Keratinocyte (primary cell): ENCODE measurements around the gene TDRD1. TPM values are rescaled to one million over a fixed set of nuclear protein-coding genes. Genes with fewer than 3 reads are reported as not detected.

Experiments
- DNase-seq: peaks from one replicate; pipeline ENCODE4 v3.0.0-alpha.2; 2011; ENCODE audit warnings: low read depth, missing footprints, low spot score
- FAIRE-seq: peaks from 2 replicates; lab custom pipeline; 2011; peaks lifted over from hg19 to GRCh38; lab: Jason Lieb, UNC
- H2AFZ ChIP-seq: 2 replicates; pipeline ENCODE4 v1.6.0; 2012; ENCODE audit warnings: low read length, control low read depth, inconsistent platforms; ENCODE audit not compliant: control insufficient read depth
- H3K27ac ChIP-seq: 2 replicates; pipeline ENCODE4 v1.5.1; 2011; ENCODE audit warnings: low read length; ENCODE audit not compliant: control insufficient read depth, insufficient read depth
- H3K27me3 ChIP-seq: 3 replicates; pipeline ENCODE4 v1.6.0; 2011; ENCODE audit warnings: low read length; ENCODE audit not compliant: control insufficient read depth, insufficient read depth; ENCODE audit errors: extremely low read depth
- H3K36me3 ChIP-seq, 2 experiments: 2 replicates in 1 of 2; 3 replicates in 1 of 2; pipeline ENCODE4 v1.5.1; 2011; ENCODE audit warnings: low read length in 2 of 2, mild to moderate bottlenecking in 1 of 2; ENCODE audit not compliant: control insufficient read depth in 2 of 2, insufficient read depth in 2 of 2; ENCODE audit errors: extremely low read depth in 1 of 2
- H3K4me1 ChIP-seq: 3 replicates; pipeline ENCODE4 v1.5.1; 2011; ENCODE audit warnings: low read length; ENCODE audit not compliant: control insufficient read depth, insufficient read depth; ENCODE audit errors: extremely low read depth
- H3K4me2 ChIP-seq: 3 replicates; pipeline ENCODE4 v1.6.0; 2011; ENCODE audit warnings: low read depth, low read length; ENCODE audit not compliant: control insufficient read depth, insufficient read depth; ENCODE audit errors: extremely low read depth
- H3K4me3 ChIP-seq, 3 experiments: fragments of 200-600 bp in 1 of 3; sonication (generic) in 1 of 3; 2 replicates in 2 of 3; 3 replicates in 1 of 3; pipeline ENCODE4 v1.5.1; 2011 to 2016; ENCODE audit warnings: low read length in 3 of 3, mild to moderate bottlenecking in 3 of 3, control low read depth in 2 of 3, inconsistent platforms in 1 of 3, low read depth in 1 of 3, mixed read lengths in 1 of 3, mixed run types in 1 of 3, moderate library complexity in 1 of 3; ENCODE audit not compliant: control insufficient read depth in 2 of 3, insufficient read depth in 2 of 3; ENCODE audit errors: extremely low read depth in 1 of 3
- H3K79me2 ChIP-seq: 2 replicates; pipeline ENCODE4 v1.6.0; 2012; ENCODE audit warnings: low read length; ENCODE audit not compliant: control insufficient read depth, insufficient read depth
- H3K9ac ChIP-seq: 3 replicates; pipeline ENCODE4 v1.6.0; 2011; ENCODE audit warnings: low read length; ENCODE audit not compliant: control insufficient read depth, insufficient read depth; ENCODE audit errors: extremely low read depth
- H3K9me1 ChIP-seq: 3 replicates; pipeline ENCODE4 v1.6.0; 2011; ENCODE audit warnings: low read length; ENCODE audit not compliant: control insufficient read depth, insufficient read depth; ENCODE audit errors: extremely low read depth
- H3K9me3 ChIP-seq: 2 replicates; pipeline ENCODE4 v1.5.1; 2012; ENCODE audit warnings: low read depth, low read length; ENCODE audit not compliant: control insufficient read depth
- H4K20me1 ChIP-seq: 3 replicates; pipeline ENCODE4 v1.6.0; 2011; ENCODE audit warnings: low read length; ENCODE audit not compliant: control insufficient read depth, insufficient read depth; ENCODE audit errors: extremely low read depth
- CTCF ChIP-seq, 3 experiments: IDR thresholded peaks in 1 of 3; conservative IDR thresholded peaks in 1 of 3; optimal IDR thresholded peaks in 1 of 3; 2 replicates in 2 of 3; 3 replicates in 1 of 3; pipeline versions ENCODE3 to v1.5.1; 2011; ENCODE audit warnings: low read length in 3 of 3, mild to moderate bottlenecking in 3 of 3, moderate library complexity in 2 of 3, control low read depth in 1 of 3, inconsistent platforms in 1 of 3; ENCODE audit not compliant: insufficient read depth in 2 of 3; ENCODE audit errors: extremely low read depth in 1 of 3
- EZH2 ChIP-seq: IDR thresholded peaks from one replicate; pipeline ENCODE4 v1.6.1; 2012; ENCODE audit warnings: inconsistent platforms, mild to moderate bottlenecking, low read length, moderate library complexity
- dilution Hi-C: fragments of 300-500 bp; cut with MboI; formaldehyde crosslinking; loops from one replicate; pipeline ENCODE4 v1.7.0; 2020; ENCODE audit warnings: low sequenced_read_pairs; ENCODE audit not compliant: extremely low pct_ligation_motif_present
- polyA plus RNA-seq, 5 experiments: library from polyadenylated mRNA; depleted of rRNA in 3 of 5; stranded (reverse) in 3 of 5; stranded (forward) in 1 of 5; unstranded in 1 of 5; fragments of >200 nt; gene quantifications; 1 replicate in 1 of 5; 2 replicates in 3 of 5; 3 replicates in 1 of 5; pipeline versions ENCODE4 v1.2.1 to v1.2.3, GENCODE V29; 2011 to 2012; ENCODE audit warnings: missing spikeins in 2 of 5, low read depth in 1 of 5, low replicate concordance in 1 of 5

The TDRD1 gene
- polyA plus RNA-seq, 1 donor (not counting 4 experiments of a cell fraction or from before 2014, with no cell fraction given) = 0.56 TPM

GRCh38 chr10:114276671-114277070, 97.5 kb downstream of the TDRD1 start:
- Histone ChIP-seq H3K27me3 (no peaks in the 10 kb centered on the region), H2AFZ (no peak overlapping the region), H3K36me3 (no peaks in the 10 kb centered on the region), H3K9ac (no peak overlapping the region), H3K9me1 (no peaks in the 10 kb centered on the region), H3K27ac (no peak overlapping the region), H3K4me3 (no peak overlapping the region), H3K4me1 (peaks cover 18% of the 10 kb centered on the region), H3K4me2 (no peak overlapping the region), H3K9me3 (no peaks in the 10 kb centered on the region), H4K20me1 (no peaks in the 10 kb centered on the region), H3K79me2 (no peaks in the 10 kb centered on the region)
- DNase-seq (no peak), FAIRE-seq (no peak)
- TF ChIP-seq CTCF (optimal IDR thresholded peaks at IDR 0.05 in 1 of 3, IDR thresholded peaks at IDR 0.05 in 1 of 3, conservative IDR thresholded peaks at IDR 0.05 in 1 of 3; ENCODE audit: extremely low read depth in 1 of 3, insufficient read depth in 2 of 3, low read length in 3 of 3) = no peak
- TF ChIP-seq EZH2 = no peak
- dilution Hi-C loops = no loop called here

DNA sequence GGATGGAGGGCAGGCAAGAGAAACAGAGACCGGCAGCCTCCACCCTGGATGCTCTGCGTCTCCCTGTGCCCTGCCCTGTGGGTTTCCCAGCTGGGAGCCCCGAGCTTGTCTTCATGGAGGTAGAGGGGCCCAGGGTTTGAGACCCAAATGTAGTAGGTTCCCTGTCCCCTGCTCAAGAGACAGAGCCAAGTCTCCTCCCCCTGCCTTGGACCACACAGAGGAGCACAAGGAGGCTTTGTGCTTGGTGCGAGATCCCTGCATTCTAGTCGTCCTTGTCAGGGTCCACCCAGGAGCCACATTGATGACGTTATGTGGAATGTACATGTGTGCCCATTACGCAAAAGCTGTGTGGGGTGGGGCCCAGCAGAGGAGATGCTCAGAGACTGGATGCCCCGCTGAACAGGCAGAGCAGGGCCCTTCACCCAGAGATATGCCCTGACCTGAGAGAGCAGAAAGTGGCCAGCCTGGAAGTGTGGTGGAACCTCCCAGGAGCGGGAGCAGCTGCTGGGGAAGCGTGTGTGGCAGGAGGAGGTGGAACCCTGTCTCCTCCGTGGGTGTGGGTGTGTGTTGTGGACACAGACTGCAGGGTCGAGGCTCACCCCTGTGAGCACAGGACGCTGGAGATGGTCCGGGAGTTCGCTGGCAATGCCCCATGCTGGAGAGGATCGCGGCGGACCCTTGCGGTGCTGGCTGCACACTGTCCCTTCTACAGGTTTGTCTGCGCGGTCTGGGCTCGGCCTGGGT, 99.2 kb downstream of the TDRD1 start:
- FAIRE-seq = no peak

More for the DNA sequence above, 99.2 kb downstream of the TDRD1 start:
- no peaks in the 10 kb centered on the region for H3K9me1 ChIP-seq
- H3K4me1 ChIP-seq = peaks cover 9% of the 10 kb centered on the region
- H3K4me2 ChIP-seq = no peak overlapping the region
- H4K20me1 ChIP-seq = no peaks in the 10 kb centered on the region
- dilution Hi-C loops = no loop called here
- no peaks in the 10 kb centered on the region for H3K27me3 ChIP-seq
- no peaks in the 10 kb centered on the region for H3K79me2 ChIP-seq
- H3K4me3 ChIP-seq = no peak overlapping the region
- H3K9me3 ChIP-seq = no peaks in the 10 kb centered on the region
- H3K9ac ChIP-seq = no peak overlapping the region
- no peak for TF ChIP-seq EZH2
- TF ChIP-seq CTCF (optimal IDR thresholded peaks at IDR 0.05 in 1 of 3, IDR thresholded peaks at IDR 0.05 in 1 of 3, conservative IDR thresholded peaks at IDR 0.05 in 1 of 3; ENCODE audit: extremely low read depth in 1 of 3, insufficient read depth in 2 of 3, low read length in 3 of 3) = no peak
- no peak overlapping the region for H3K27ac ChIP-seq
- H3K36me3 ChIP-seq = no peaks in the 10 kb centered on the region
- H2AFZ ChIP-seq = no peak overlapping the region
- DNase-seq = no peak
